ELF-1 (cell line): Measurements from ENCODE around the gene ARIH2.
"Not testable (repeated sequence)": the region's sequence is repeated elsewhere in the genome, so short reads cannot be mapped to it uniquely, and the experiment has no call there.

Experiments
- DNase-seq: peaks from one replicate; pipeline ENCODE4 v3.0.0-alpha.2; 2016; ENCODE audit warnings: low read depth, low spot score

ARIH2 gene

GRCh38 chr3:49004352-49005302, 86.0 kb downstream of the ARIH2 start:
- DNase-seq: no peak

- no peak for DNase-seq
Measured at GRCh38 chr3:49005303-49005680, 86.7 kb downstream of the ARIH2 start.

GRCh38 chr3:49005998-49006397, 87.4 kb downstream of the ARIH2 start:
- DNase-seq: no peak

DNA sequence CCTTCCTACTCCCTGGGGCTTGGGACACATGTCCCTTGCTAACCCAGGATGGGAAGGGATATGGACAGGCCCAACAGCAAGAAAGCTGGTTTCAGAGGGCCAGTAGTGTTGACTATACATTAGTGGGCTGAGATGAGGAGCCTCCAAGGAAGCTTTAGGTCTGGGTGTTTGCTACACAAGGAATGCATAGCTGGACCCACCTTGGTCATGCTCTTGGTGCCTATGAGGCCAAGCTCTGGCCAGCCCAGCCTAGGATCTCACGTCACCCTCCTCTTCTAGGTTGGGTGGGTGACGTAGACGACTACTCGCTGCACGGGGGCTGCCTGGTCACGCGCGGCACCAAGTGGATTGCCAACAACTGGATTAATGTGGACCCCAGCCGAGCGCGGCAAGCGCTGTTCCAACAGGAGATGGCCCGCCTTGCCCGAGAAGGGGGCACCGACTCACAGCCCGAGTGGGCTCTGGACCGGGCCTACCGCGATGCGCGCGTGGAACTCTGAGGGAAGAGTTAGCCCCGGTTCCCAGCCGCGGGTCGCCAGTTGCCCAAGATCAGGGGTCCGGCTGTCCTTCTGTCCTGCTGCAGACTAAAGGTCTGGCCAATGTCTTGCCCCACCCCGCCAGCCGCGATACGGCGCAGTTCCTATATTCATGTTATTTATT, 87.9 kb downstream of the ARIH2 start:
- DNase-seq: no peak

DNA sequence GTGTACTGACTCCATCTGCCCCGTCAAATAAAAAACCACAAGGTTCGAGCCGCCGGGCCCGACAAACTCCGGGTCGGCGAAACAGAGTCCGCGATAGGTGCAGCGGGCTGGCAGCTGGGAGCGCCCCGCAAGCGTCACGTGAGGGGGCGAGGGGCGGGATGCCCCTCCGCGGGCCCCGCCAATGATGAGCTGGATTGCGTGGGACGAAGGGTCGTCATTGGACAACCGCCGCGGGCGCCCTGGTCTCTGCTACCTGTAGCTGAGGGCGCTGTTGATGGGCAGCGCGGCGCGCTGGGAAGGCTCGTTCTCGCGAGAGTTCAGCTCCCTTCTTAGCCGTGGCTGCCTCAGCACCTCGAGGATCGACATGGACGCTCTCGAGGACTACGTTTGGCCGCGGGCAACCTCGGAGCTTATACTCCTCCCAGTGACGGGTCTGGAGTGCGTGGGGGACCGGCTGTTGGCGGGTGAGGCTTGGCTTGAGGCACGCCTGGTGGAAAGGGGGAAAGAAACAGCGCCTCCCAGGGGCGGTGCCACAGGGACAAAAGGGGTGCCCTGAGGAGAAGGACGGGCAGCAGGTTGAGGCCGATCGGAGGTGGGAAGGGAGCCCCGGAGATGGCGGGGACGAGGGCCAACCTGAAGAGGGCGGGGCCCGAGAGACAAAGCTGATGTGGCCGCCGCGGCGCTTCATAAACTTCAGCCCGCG, 88.6 kb downstream of the ARIH2 start, which contains the start of gene WDR6:
Gene WDR6, plus strand, starts transcription at position 324 of the 703 bp plus-strand sequence. Its CDS starts 41 bp downstream, at position 365.
- peak; percentile 99 for DNase-seq

DNA sequence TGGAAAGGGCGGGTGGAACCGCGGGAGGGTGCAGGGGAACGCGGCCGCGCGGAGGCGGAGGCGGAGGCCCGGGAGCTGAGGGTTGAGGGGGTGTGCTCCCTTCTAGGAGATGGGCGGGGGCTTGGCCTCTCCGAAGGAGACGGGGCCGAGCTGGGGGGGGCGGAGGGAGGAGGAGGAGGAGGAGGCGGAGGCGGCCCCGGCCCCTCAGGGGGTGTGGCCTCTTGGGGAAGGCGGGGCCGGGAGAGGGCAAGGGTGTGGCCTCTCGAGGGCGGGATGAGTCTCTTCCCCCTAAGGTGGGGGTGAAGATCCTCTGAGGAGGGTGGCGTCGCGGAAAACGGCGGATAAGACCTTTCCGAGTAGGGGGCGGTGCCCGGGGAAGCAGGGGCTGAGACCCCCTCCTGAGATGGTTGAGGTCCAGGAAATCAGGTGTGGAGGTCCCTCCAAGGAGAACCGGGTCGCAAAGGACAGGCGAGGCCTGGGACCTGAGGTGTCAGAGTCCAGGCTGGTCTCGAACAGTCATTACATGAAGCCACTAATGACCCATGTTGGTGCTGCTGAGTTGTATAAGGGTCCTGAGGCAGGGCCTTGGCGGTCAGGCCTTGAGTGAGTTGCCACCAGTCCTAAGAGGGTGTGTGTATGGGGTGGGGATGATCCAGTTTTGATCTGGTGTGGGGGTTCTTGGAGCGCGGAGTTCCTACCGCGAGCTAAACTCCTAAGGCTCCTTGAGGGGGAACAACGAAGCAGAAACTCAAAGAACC, 89.3 kb downstream of the ARIH2 start:
- DNase-seq: peak; percentile 92

GRCh38 chr3:49008627-49009026, 90.0 kb downstream of the ARIH2 start:
- not testable (repeated sequence) for DNase-seq

GRCh38 chr3:49009396-49009795, 90.8 kb downstream of the ARIH2 start:
- no peak for DNase-seq

GRCh38 chr3:49012441-49013017, 93.9 kb downstream of the ARIH2 start:
- no peak for DNase-seq

- DNase-seq: no peak
Measured at GRCh38 chr3:49013113-49013737, 94.6 kb downstream of the ARIH2 start.

GRCh38 chr3:49013738-49014660, 95.4 kb downstream of the ARIH2 start:
- DNase-seq: peak; percentile 83

GRCh38 chr3:49015072-49015471, 96.4 kb downstream of the ARIH2 start:
- DNase-seq: no peak

GRCh38 chr3:49015765-49016164, 97.1 kb downstream of the ARIH2 start:
- DNase-seq: no peak

DNA sequence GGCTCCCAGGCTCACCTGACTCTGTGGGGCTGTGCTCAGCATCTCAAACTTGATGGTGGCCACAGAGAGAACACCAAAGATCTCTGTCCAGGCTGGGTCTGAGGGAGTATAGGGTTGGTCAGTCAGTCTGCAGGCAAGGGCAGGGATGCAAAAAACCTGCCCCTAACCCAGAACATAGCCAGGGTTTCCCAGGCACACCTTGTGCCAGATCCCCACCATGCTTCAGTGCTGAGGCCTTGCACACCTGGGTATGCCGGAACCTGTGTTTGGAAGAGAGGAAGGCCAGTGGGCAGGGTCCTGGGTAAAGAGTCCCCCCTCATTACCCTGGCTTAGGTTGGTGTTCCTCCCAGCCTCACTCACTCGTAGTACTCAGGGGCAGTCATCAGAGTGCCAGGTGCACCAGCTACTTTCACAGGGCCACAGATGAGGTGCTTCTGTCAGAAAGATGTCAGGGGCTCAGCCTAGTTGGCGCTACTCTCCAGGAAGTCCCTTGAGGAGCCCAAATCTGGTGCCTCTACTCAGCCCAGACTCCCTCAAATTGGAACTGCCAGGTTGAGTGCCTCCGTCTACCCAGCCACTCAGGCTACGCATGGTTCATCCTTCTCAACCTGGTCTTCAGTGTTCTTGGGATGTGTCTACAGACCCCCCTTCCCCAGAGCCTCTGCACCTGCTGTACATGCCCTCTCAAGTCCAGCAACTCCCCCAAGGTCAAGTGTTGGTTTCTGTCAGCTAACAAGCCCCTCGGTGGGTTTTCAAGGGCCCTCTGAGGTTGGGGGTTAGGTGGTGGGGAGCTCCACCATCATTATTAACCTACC, 98.0 kb downstream of the ARIH2 start:
- no peak for DNase-seq

GRCh38 chr3:49017229-49017970, 98.8 kb downstream of the ARIH2 start:
- DNase-seq: no peak

GRCh38 chr3:49017971-49018706, 99.5 kb downstream of the ARIH2 start, which contains the start of gene DALRD3:
DALRD3 (minus strand) TSS chr3:49018580; CDS start chr3:49018564, 16 bp downstream.
- DNase-seq: peak; percentile 82

DNA sequence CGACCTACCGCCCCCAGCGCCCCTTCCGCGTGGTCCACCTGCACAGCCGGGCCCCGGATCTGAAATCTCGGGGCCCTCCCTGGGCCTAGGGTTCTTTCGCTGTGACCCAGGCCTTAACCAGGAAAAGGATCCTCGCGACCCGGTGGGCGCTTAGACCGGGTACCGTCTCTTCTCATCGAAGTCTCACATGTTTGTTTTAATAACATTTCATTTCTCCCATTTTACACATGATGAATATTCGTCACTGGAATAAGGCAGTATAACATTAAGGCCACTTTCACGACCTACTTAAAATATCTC, 100.0 kb downstream of the ARIH2 start:
- DNase-seq: no peak
